GM12878 (cell line): ENCODE results near the gene STX8. TPM values are rescaled to one million over a fixed set of nuclear protein-coding genes. Genes with fewer than 3 reads are reported as not detected.

ENCODE experiments used
- ATF3 ChIP-seq: IDR thresholded peaks from 2 replicates; pipeline ENCODE4 v1.6.1; 2011; ENCODE audit warnings: low read depth, mild to moderate bottlenecking, low read length, moderate library complexity, borderline replicate concordance; ENCODE audit errors: extremely low read depth
- NKRF ChIP-seq: fragments of 450-650 bp; conservative IDR thresholded peaks from 2 replicates; pipeline ENCODE4 v1.6.1; 2017; ENCODE audit warnings: mild to moderate bottlenecking, moderate library complexity
- SMC3 ChIP-seq: IDR thresholded peaks from 2 replicates; pipeline ENCODE4 v1.6.1; 2011; ENCODE audit warnings: low read length, improper control_type of control experiment, borderline replicate concordance
- ZBTB11 ChIP-seq: fragments of 450-650 bp; formaldehyde crosslinking; IDR thresholded peaks from 2 replicates; pipeline ENCODE4 v1.5.0; 2022; ENCODE audit warnings: mild to moderate bottlenecking, missing genetic modification characterization
- polyA plus RNA-seq, 11 experiments: library from polyadenylated mRNA; depleted of rRNA in 4 of 11; unstranded in 6 of 11; stranded (reverse) in 5 of 11; fragments of >200 nt; fragmentation: Nextera tagmentation in 4 of 11; fragmentation: Illumina TruSeq in 1 of 11; extraction: Ambion mirVana in 4 of 11; extraction: Trizol in 1 of 11; gene quantifications; 1 replicate in 1 of 11; 2 replicates in 10 of 11; pipeline versions ENCODE4 v1.2.1 to v1.2.3, GENCODE V29; 2011 to 2016; ENCODE audit warnings: inconsistent platforms in 2 of 11, missing spikeins in 2 of 11, low read depth in 1 of 11
- total RNA-seq, 4 experiments: library from RNA; depleted of rRNA in 3 of 4; stranded (reverse); fragments of >200 nt in 3 of 4; fragmentation: Illumina TruSeq in 1 of 4; extraction: Trizol in 1 of 4; gene quantifications; 2 replicates each; pipeline versions ENCODE4 v1.2.1 to v1.2.3, GENCODE V29; 2013 to 2021

Gene STX8
- total and polyA plus RNA-seq, 10 of the 15 experiments (the other 5 are each of a cell fraction or from before 2014, with no cell fraction given): 47.9 to 151 (median 72.9) TPM

- TF ChIP-seq ATF3 (no peak), ZBTB11 (CRISPR knock-in tag) (no peak), SMC3 (no peak), NKRF (no peak)
Observed at GRCh38 chr17:9403257-9403656, 172.4 kb downstream of the STX8 start (continued).
